Spinal cord (tissue), 10 donors: ENCODE measurements around the gene SH3GL3. TPM values are rescaled to one million over a fixed set of nuclear protein-coding genes. Genes with fewer than 3 reads are reported as not detected.
A peak's percentile ranks its signal among the peaks of the same experiment; 100 is the strongest.

ENCODE experiments used
- DNase-seq, 6 donors: peaks; one replicate each; pipeline versions ENCODE4 v3.0.0 to v3.0.0-alpha.2; 2013 to 2015; ENCODE audit warnings: low spot score in 6 of 6, low read depth in 4 of 6
- H3K27ac ChIP-seq: one replicate; pipeline ENCODE4 v1.5.1; 2013; ENCODE audit warnings: low read depth, low read length, control low read depth
- H3K27me3 ChIP-seq: one replicate; pipeline ENCODE4 v1.6.1; 2013; ENCODE audit warnings: low read length; ENCODE audit not compliant: control insufficient read depth, insufficient read depth
- H3K36me3 ChIP-seq: one replicate; pipeline ENCODE4 v1.6.1; 2013; ENCODE audit warnings: low read length; ENCODE audit not compliant: control insufficient read depth, insufficient read depth
- H3K4me1 ChIP-seq: one replicate; pipeline ENCODE4 v1.6.1; 2013; ENCODE audit warnings: low read length; ENCODE audit not compliant: control insufficient read depth, insufficient read depth
- H3K4me3 ChIP-seq: one replicate; pipeline ENCODE4 v1.5.1; 2013; ENCODE audit warnings: low read depth, low read length, control low read depth
- H3K9me3 ChIP-seq: one replicate; pipeline ENCODE4 v1.6.1; 2013; ENCODE audit warnings: low read length; ENCODE audit not compliant: control insufficient read depth, insufficient read depth
- WGBS: methylation state at CpG from one replicate; pipeline ENCODE4 v1.1.5; 2013; ENCODE audit warnings: missing lambda C conversion rate; ENCODE audit not compliant: insufficient coverage; 5-methylcytosine and 5-hydroxymethylcytosine counted together
- polyA plus RNA-seq, 2 donors: library from polyadenylated mRNA; unstranded; fragments of 120-200 nt; gene quantifications; one replicate each; pipeline ENCODE4 v1.2.1, GENCODE V29; 2013; ENCODE audit not compliant: insufficient read length in 2 of 2
- total RNA-seq, 2 donors: library from RNA; depleted of rRNA in 1 of 2; stranded (reverse); fragments of 120-200 nt in 1 of 2; fragments of >200 nt in 1 of 2; gene quantifications; one replicate each; pipeline versions ENCODE4 v1.2.3 to v1.2.4, GENCODE V29; 2013 to 2014
- donor health status: healthy.

Gene SH3GL3
- total and polyA plus RNA-seq, 4 donors: 46.6 to 105 (median 89.5) TPM

DNA sequence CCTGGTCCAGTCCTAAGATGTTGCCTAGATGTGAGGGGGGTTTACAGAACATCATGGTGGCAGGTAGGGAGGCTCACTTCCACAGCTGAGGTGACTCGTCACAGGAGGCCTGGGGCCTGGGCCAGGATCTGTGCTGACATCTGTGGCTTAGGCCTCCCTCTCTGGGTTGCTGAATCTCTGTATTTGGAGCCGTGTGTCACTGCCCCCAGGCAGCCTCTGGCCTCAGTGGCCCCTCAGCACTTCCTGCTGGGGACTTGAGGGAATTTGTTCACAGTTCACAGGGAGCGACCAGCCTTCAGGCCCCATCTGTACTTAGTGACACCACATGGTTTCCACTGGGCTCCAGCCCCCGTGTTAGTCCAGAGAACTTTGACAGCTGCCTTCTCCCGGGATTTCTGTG, 165.1 kb downstream of the SH3GL3 start:
- no peak overlapping the region for H3K27ac ChIP-seq
- H3K36me3 ChIP-seq: peaks cover 3% of the 10 kb centered on the region
- no peak for DNase-seq
- 91% methylated on average over 5 of the region's 5 CpGs for WGBS
- H3K27me3 ChIP-seq: no peaks in the 10 kb centered on the region
- no peak overlapping the region for H3K4me3 ChIP-seq
- H3K9me3 ChIP-seq: no peaks in the 10 kb centered on the region
- H3K4me1 ChIP-seq: no peaks in the 10 kb centered on the region

DNA sequence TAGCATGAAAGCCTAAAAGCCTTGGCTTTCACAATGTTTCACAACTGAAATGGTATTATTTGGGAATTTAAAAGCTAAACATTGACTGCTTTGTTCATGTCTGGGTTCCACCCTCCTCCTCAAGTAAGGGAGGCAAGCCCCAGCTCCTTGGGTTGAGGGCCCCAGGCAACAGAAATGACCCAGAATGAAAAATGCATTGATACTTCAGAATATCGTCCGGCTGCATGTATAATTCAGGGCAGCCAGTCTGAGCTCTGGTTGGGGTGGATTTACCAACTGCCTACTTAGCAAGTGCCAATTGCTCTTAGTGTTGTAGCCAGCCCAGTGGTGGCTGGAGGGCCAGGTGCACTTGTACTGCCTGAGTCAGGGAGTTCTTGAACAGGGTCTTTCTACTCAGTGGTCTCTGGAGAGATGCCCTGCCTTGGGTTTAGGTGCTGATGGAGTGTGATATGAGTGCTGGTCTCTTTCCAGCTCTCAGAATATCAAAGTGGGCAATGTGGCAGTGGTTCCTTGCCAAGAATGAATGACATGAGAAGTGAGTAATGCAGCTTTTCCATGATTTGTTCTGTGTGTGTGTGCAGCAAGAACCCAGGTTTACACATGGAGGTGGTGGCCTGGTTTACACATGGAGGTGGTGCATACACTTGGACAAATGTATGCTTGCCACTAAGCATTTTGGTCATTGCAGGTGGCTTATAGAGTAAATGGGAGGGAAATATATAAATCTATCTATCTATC, 165.9 kb downstream of the SH3GL3 start:
- Histone ChIP-seq H3K4me1 (no peaks in the 10 kb centered on the region), H3K27me3 (no peaks in the 10 kb centered on the region), H3K27ac (no peak overlapping the region), H3K36me3 (peaks cover 5% of the 10 kb centered on the region), H3K9me3 (no peaks in the 10 kb centered on the region), H3K4me3 (no peak overlapping the region)
- WGBS: 88% methylated on average over 2 of the region's 2 CpGs
- peak in 1 of 6 donors; percentile 33 for DNase-seq

GRCh38 chr15:83613714-83614113, 166.6 kb downstream of the SH3GL3 start:
- no peaks in the 10 kb centered on the region for H3K27me3 ChIP-seq
- no peak overlapping the region for H3K4me3 ChIP-seq
- 91% methylated on average over 1 of the region's 2 CpGs for WGBS
- no peaks in the 10 kb centered on the region for H3K9me3 ChIP-seq
- peaks cover 5% of the 10 kb centered on the region for H3K36me3 ChIP-seq
- H3K4me1 ChIP-seq: no peaks in the 10 kb centered on the region
- DNase-seq: peak in 1 of 6 donors; percentile 41
- H3K27ac ChIP-seq: no peak overlapping the region

GRCh38 chr15:83616840-83617239, 169.7 kb downstream of the SH3GL3 start:
- Histone ChIP-seq H3K27me3 (no peaks in the 10 kb centered on the region), H3K36me3 (peaks cover 5% of the 10 kb centered on the region), H3K9me3 (peaks cover 1% of the 10 kb centered on the region), H3K27ac (no peak overlapping the region), H3K4me3 (no peak overlapping the region), H3K4me1 (no peaks in the 10 kb centered on the region)
- no peak for DNase-seq
- no CpG with 5 or more reads among the region's 1 CpG for WGBS

DNA sequence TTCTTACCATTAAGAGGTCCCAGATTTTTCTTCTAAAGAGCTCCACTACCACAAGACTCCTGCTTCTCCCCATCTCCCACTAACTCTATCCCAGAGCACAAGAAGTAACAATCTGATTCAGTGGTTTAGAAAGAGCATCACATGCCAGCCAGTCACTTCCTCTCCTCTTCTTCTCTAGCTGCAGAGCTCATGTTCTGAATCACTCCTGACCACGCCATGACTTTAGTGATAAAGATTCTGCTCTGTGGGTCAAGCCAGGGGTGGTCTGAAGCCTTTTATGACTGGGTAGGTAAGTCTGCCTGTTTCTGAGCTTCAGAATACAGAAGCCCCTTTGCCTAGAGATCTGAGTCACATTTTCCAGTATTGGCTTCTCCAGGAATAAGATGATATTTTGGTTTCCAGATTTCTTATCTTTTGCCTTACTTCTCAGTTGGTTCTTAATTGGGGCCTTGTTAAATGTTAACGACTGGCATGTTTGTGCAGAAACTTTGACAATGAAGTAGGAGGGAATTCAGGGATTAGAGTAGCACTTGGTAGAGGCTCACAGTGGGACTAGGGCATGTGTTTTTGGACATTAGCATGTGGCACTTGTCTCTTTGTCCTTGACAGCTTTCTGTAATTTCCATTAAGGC, 179.1 kb downstream of the SH3GL3 start:
- WGBS: 90% methylated on average over 2 of the region's 2 CpGs
- H3K36me3 ChIP-seq: no peaks in the 10 kb centered on the region
- peaks cover 3% of the 10 kb centered on the region for H3K4me1 ChIP-seq
- no peak for DNase-seq
- no peaks in the 10 kb centered on the region for H3K9me3 ChIP-seq
- H3K4me3 ChIP-seq: no peak overlapping the region
- H3K27ac ChIP-seq: no peak overlapping the region
- H3K27me3 ChIP-seq: no peaks in the 10 kb centered on the region

GRCh38 chr15:83631534-83631933, 184.4 kb downstream of the SH3GL3 start:
- 100% methylated on average over 1 of the region's 2 CpGs for WGBS
- no peaks in the 10 kb centered on the region for H3K36me3 ChIP-seq
- no peak for DNase-seq

GRCh38 chr15:83643201-83643600, 196.1 kb downstream of the SH3GL3 start:
- no peak overlapping the region for H3K27ac ChIP-seq
- DNase-seq: no peak
- no peaks in the 10 kb centered on the region for H3K27me3 ChIP-seq
- no peak overlapping the region for H3K4me3 ChIP-seq
- H3K9me3 ChIP-seq: peaks cover 4% of the 10 kb centered on the region
- H3K36me3 ChIP-seq: no peaks in the 10 kb centered on the region
- H3K4me1 ChIP-seq: no peaks in the 10 kb centered on the region

More at GRCh38 chr15:83631534-83631933, 184.4 kb downstream of the SH3GL3 start:
- Histone ChIP-seq H3K4me1 (no peaks in the 10 kb centered on the region), H3K27ac (no peak overlapping the region), H3K9me3 (peaks cover 1% of the 10 kb centered on the region), H3K4me3 (no peak overlapping the region), H3K27me3 (no peaks in the 10 kb centered on the region)

GRCh38 chr15:83644439-83644838, 197.3 kb downstream of the SH3GL3 start:
- WGBS: 93% methylated on average over 1 of the region's 1 CpG
- Histone ChIP-seq H3K4me3 (no peak overlapping the region), H3K36me3 (no peaks in the 10 kb centered on the region), H3K27ac (no peak overlapping the region), H3K9me3 (peaks cover 2% of the 10 kb centered on the region), H3K27me3 (no peaks in the 10 kb centered on the region), H3K4me1 (no peaks in the 10 kb centered on the region)
- DNase-seq: no peak

DNA sequence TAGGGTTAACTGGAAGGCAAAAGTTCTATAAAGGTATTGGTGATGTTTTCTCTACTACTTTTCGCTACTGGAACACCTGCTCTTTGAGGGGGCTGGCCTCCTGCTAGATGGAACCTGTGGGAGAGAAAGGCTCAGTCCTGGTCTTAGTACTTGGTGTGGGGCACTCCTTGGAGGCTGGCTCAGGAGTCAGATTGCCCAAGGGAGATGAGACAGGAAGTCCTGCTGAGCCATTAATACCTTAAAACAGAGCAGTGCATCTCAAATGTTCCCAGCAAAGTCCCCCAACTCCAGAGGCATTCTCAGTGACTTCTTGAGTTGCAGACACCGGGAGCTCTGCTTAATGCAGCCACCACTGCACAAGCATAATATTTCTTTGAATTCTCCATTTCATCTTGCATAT, 203.7 kb downstream of the SH3GL3 start:
- Histone ChIP-seq H3K36me3 (no peaks in the 10 kb centered on the region), H3K4me3 (no peak overlapping the region), H3K9me3 (no peaks in the 10 kb centered on the region), H3K27me3 (peaks cover 25% of the 10 kb centered on the region), H3K27ac (no peak overlapping the region), H3K4me1 (peaks cover 21% of the 10 kb centered on the region)
- no peak for DNase-seq
- whole genome bisulfite sequencing: 83% methylated on average over 2 of the region's 2 CpGs

GRCh38 chr15:83651541-83651940, 204.4 kb downstream of the SH3GL3 start:
- H3K36me3 ChIP-seq: no peaks in the 10 kb centered on the region
- peaks cover 30% of the 10 kb centered on the region for H3K27me3 ChIP-seq
- H3K27ac ChIP-seq: no peak overlapping the region
- no peaks in the 10 kb centered on the region for H3K9me3 ChIP-seq
- DNase-seq: no peak
- peaks cover 21% of the 10 kb centered on the region for H3K4me1 ChIP-seq
- no CpG with 5 or more reads among the region's 6 CpGs for WGBS
- no peak overlapping the region for H3K4me3 ChIP-seq
